22Rv1 (cell line): ENCODE results near the gene PAX4.

ENCODE experiments used
- H3K27ac ChIP-seq: fragments of 450-650 bp; 2 replicates; pipeline ENCODE4 v1.5.1; 2017
- ZFX ChIP-seq: fragments of 450-650 bp; IDR thresholded peaks from 2 replicates; pipeline ENCODE4 v1.6.1; 2017; ENCODE audit warnings: antibody characterized with exemption, borderline replicate concordance
- TF ChIP-seq, protein P1 (sequence below): fragments of 450-650 bp; IDR thresholded peaks from 2 replicates; pipeline ENCODE4 v1.5.1; 2017; ENCODE audit warnings: mild to moderate bottlenecking

The PAX4 gene

GRCh38 chr7:127625331-127625730, 7.4 kb upstream of the PAX4 start:
- H3K27ac ChIP-seq: no peak overlapping the region
- no peak for TF ChIP-seq ZFX
- TF ChIP-seq, protein P1, sequence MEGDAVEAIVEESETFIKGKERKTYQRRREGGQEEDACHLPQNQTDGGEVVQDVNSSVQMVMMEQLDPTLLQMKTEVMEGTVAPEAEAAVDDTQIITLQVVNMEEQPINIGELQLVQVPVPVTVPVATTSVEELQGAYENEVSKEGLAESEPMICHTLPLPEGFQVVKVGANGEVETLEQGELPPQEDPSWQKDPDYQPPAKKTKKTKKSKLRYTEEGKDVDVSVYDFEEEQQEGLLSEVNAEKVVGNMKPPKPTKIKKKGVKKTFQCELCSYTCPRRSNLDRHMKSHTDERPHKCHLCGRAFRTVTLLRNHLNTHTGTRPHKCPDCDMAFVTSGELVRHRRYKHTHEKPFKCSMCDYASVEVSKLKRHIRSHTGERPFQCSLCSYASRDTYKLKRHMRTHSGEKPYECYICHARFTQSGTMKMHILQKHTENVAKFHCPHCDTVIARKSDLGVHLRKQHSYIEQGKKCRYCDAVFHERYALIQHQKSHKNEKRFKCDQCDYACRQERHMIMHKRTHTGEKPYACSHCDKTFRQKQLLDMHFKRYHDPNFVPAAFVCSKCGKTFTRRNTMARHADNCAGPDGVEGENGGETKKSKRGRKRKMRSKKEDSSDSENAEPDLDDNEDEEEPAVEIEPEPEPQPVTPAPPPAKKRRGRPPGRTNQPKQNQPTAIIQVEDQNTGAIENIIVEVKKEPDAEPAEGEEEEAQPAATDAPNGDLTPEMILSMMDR: no peak

GRCh38 chr7:127620406-127621233, 2.7 kb upstream of the PAX4 start:
- H3K27ac ChIP-seq: no peak overlapping the region
- no peak for TF ChIP-seq ZFX
- TF ChIP-seq, protein P1: no peak

GRCh38 chr7:127619681-127620405, 1.9 kb upstream of the PAX4 start:
- no peak overlapping the region for H3K27ac ChIP-seq
- TF ChIP-seq, protein P1: no peak
- no peak for TF ChIP-seq ZFX

DNA sequence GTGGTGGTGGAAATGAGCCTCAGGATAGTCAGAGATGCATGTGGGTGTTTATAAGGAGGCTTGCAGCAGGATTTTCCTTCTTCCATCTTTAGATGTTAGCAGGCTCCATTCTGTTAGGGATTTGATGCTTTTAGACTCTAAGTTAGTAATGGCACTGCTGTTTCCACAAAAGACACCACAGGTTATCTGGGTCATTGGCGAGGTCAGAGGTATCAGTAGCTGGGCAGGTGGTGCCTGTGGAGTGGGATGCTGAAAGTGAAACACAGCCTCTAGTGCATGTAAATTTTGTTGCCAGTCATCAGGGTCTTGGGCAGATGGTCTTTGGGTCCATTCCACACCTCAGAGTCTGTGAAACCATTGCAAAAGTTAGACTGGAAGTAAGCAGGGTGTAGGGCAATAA, 833 bp upstream of the PAX4 start:
- TF ChIP-seq, protein P1: no peak
- TF ChIP-seq ZFX: no peak
- no peak overlapping the region for H3K27ac ChIP-seq

GRCh38 chr7:127616724-127617123, 1.2 kb downstream of the PAX4 start:
- no peak overlapping the region for H3K27ac ChIP-seq
- no peak for TF ChIP-seq ZFX
- TF ChIP-seq, protein P1: no peak

GRCh38 chr7:127612263-127612662, 5.7 kb downstream of the PAX4 start:
- H3K27ac ChIP-seq: no peak overlapping the region
- TF ChIP-seq ZFX: no peak
- TF ChIP-seq, protein P1: no peak

DNA sequence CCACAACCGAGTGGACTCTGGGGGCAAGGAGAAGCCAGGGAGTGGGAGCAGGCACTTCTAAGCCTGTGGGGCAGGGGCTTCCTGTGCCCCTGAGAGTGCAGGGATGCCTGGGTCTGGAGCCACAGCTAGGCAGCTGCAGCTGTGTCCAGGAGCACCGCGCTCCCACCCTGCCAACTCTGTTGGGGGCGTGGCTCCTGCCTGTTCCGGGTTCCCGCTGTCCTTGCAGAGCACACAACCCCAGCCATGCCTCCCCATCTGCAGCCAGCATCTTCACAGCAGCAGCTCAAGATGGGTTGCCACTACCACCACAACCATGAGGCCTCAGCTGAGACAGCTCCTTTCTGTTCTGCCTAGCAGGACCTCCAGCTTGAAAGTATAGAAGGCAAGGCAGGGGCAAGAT, 8.6 kb downstream of the PAX4 start:
- no peak for TF ChIP-seq ZFX
- TF ChIP-seq, protein P1: no peak
- H3K27ac ChIP-seq: no peak overlapping the region
